ENCODE measurements around the gene PACRG.

- no peak for TF ChIP-seq CTCF (IDR thresholded peaks at IDR 0.05 in 4 of 5, conservative IDR thresholded peaks at IDR 0.05 in 1 of 5)
- no peak for TF ChIP-seq POLR2A (IDR thresholded peaks at IDR 0.05)
Measured at GRCh38 chr6:163261361-163261760, 533.6 kb downstream of the PACRG start.

Measured in gastrocnemius medialis (tissue), 4 donors.